Measurements from ENCODE around the gene ATN1. TPM values are rescaled to one million over a fixed set of nuclear protein-coding genes. Genes with fewer than 3 reads are reported as not detected.

Gene ATN1
- total and polyA plus RNA-seq, 9 of the 15 experiments (the other 6 are each of a cell fraction or from before 2014, with no cell fraction given), result 0.15 to 49.8 (median 2.7) TPM

DNA sequence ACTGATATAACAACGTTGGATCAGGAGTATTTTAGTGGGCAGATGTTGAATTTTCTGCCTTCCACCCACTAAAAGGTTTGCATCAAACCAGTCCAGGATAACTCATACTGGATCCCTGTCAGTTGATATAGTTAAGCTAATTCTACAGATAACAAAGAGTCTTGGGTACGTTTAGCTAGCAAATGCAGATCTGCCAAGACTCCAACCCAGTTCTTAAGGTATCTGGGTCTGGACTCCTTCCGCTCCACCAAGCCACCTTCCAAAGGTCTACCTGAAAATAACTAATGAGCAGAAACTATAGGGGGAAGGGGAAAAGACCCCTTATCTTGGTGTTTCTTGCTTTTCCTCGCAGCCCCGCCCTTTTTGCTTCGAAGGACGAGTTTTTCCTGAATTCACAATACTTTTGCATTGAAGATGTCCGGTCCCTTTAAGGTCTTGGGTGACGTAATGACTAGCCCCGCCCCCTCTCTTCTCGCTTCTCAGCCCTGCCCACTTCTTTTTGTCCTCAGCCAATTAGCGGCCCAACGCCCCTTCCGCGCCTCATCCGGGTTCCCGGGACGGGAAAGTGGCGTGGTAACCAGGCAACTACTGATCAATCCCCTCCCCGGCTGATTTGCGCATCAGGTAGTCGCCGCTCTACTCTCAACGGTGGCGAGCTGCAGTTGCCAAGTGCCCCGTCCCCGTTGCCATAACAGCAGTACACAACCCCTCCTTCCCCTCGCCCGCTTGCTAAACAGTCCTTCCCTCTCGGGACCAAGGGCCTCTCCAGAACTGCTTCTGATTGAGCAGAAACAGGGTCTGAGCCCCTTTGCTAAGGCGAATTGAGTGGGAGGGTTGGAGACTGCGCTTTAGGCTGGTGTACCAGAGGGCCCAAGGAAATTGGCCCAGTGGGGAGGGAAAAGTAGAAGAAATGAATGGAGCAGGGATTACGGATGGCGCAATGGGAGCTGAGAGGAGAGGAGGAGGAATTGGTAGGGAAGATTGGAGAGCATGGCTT is 23.2 kb upstream of the ATN1 start, which contains the start of gene LRRC23 (continued):
- TF ChIP-seq, protein P1, sequence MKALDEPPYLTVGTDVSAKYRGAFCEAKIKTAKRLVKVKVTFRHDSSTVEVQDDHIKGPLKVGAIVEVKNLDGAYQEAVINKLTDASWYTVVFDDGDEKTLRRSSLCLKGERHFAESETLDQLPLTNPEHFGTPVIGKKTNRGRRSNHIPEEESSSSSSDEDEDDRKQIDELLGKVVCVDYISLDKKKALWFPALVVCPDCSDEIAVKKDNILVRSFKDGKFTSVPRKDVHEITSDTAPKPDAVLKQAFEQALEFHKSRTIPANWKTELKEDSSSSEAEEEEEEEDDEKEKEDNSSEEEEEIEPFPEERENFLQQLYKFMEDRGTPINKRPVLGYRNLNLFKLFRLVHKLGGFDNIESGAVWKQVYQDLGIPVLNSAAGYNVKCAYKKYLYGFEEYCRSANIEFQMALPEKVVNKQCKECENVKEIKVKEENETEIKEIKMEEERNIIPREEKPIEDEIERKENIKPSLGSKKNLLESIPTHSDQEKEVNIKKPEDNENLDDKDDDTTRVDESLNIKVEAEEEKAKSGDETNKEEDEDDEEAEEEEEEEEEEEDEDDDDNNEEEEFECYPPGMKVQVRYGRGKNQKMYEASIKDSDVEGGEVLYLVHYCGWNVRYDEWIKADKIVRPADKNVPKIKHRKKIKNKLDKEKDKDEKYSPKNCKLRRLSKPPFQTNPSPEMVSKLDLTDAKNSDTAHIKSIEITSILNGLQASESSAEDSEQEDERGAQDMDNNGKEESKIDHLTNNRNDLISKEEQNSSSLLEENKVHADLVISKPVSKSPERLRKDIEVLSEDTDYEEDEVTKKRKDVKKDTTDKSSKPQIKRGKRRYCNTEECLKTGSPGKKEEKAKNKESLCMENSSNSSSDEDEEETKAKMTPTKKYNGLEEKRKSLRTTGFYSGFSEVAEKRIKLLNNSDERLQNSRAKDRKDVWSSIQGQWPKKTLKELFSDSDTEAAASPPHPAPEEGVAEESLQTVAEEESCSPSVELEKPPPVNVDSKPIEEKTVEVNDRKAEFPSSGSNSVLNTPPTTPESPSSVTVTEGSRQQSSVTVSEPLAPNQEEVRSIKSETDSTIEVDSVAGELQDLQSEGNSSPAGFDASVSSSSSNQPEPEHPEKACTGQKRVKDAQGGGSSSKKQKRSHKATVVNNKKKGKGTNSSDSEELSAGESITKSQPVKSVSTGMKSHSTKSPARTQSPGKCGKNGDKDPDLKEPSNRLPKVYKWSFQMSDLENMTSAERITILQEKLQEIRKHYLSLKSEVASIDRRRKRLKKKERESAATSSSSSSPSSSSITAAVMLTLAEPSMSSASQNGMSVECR (CRISPR knock-in tag; IDR thresholded peaks at IDR 0.05), result 0 out of 2 replicates have a peak, but pooled peaks have one; percentile 63
- no peak for TF ChIP-seq MCM7 (IDR thresholded peaks at IDR 0.05)
- TF ChIP-seq, protein P2, sequence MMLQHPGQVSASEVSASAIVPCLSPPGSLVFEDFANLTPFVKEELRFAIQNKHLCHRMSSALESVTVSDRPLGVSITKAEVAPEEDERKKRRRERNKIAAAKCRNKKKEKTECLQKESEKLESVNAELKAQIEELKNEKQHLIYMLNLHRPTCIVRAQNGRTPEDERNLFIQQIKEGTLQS (IDR thresholded peaks at IDR 0.05), result peak; percentile 97
- TF ChIP-seq, protein P2 (CRISPR knock-in tag; conservative IDR thresholded peaks at IDR 0.05), result no peak; the same call in 1 of the 2 replicates
- TF ChIP-seq CXXC5 (CRISPR knock-in tag; IDR thresholded peaks at IDR 0.05), result peak; percentile 54
- TF ChIP-seq CREM (IDR thresholded peaks at IDR 0.05; ENCODE audit: low read depth), result peak; percentile 85
- no peak for TF ChIP-seq SREBF1 (IDR thresholded peaks at IDR 0.05; ENCODE audit: borderline replicate concordance, low read depth, low read length)
- TF ChIP-seq WHSC1 (IDR thresholded peaks at IDR 0.05; ENCODE audit: low read length), result no peak
- no peak for TF ChIP-seq HDAC6 (IDR thresholded peaks at IDR 0.05; ENCODE audit: low read depth, low read length)
- TF ChIP-seq SAP30 (IDR thresholded peaks at IDR 0.05; ENCODE audit: borderline replicate concordance, insufficient read depth, low read depth, low read length, poor library complexity, severe bottlenecking), result peak; percentile 43
- peak; percentile 13 for TF ChIP-seq PHF20 (IDR thresholded peaks at IDR 0.05; ENCODE audit: partially characterized antibody)
- TF ChIP-seq CSDE1 (IDR thresholded peaks at IDR 0.05), result 0 out of 4 replicates have a peak, but pooled peaks of 1 of the 2 experiments have one; percentile 26
- TF ChIP-seq KLF13 (tag; IDR thresholded peaks at IDR 0.05; ENCODE audit: borderline replicate concordance, low read depth), result 0 out of 2 replicates have a peak, but pooled peaks have one; percentile 18
- TF ChIP-seq, protein P3, sequence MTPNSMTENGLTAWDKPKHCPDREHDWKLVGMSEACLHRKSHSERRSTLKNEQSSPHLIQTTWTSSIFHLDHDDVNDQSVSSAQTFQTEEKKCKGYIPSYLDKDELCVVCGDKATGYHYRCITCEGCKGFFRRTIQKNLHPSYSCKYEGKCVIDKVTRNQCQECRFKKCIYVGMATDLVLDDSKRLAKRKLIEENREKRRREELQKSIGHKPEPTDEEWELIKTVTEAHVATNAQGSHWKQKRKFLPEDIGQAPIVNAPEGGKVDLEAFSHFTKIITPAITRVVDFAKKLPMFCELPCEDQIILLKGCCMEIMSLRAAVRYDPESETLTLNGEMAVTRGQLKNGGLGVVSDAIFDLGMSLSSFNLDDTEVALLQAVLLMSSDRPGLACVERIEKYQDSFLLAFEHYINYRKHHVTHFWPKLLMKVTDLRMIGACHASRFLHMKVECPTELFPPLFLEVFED (CRISPR knock-in tag; conservative IDR thresholded peaks at IDR 0.05), result 0 out of 2 replicates have a peak, but pooled peaks have one; percentile 29
- peak; percentile 9 for TF ChIP-seq NEUROD1 (IDR thresholded peaks at IDR 0.05; ENCODE audit: borderline replicate concordance, low read depth, low read length, partially characterized antibody)
- no peak for TF ChIP-seq MAFG (tag; conservative IDR thresholded peaks at IDR 0.05)
- peak; percentile 55 for TF ChIP-seq CEBPB (tag; IDR thresholded peaks at IDR 0.05)
- TF ChIP-seq XRCC5 (IDR thresholded peaks at IDR 0.05; ENCODE audit: low read depth, low read length), result 0 out of 2 replicates have a peak, but pooled peaks have one; percentile 24
- TF ChIP-seq SIN3A (IDR thresholded peaks at IDR 0.05; ENCODE audit: borderline replicate concordance in 2 of 2, control insufficient read depth in 1 of 2, low read depth in 2 of 2, low read length in 2 of 2), result peak; percentile 21 to 31; a peak in 1 of 4 replicates
- TF ChIP-seq HDAC1 (IDR thresholded peaks at IDR 0.05), result peak in 1 of 2 experiments; percentile 74; a peak in 2 of 4 replicates

All from K562 (cell line).